Pancreas (tissue), 10 donors: Measurements from ENCODE around the gene TAT. TPM values are rescaled to one million over a fixed set of nuclear protein-coding genes. Genes with fewer than 3 reads are reported as not detected.
A peak's percentile ranks its signal among the peaks of the same experiment; 100 is the strongest.
"Not testable (repeated sequence)": the region's sequence is repeated elsewhere in the genome, so short reads cannot be mapped to it uniquely, and the experiment has no call there.

ENCODE experiments used
- ATAC-seq, 4 donors: fragments of 200-7000 bp; cut with Tn5 transposase; one replicate each; pipeline versions ENCODE4 v1.8.0 to v1.9.1; 2020; ENCODE audit warnings: mild to moderate bottlenecking in 4 of 4, moderate library complexity in 4 of 4
- DNase-seq, 6 donors: peaks; one replicate each; pipeline ENCODE4 v3.0.0-alpha.2; 2020
- FAIRE-seq: peaks from 2 replicates; lab custom pipeline; 2012; peaks lifted over from hg19 to GRCh38; lab: Jason Lieb, UNC
- H3K27ac ChIP-seq, 4 donors: fragments of 200-600 bp; sonication (generic); 1 replicate in 3 of 4; 2 replicates in 1 of 4; pipeline versions ENCODE4 v1.5.0 to v1.8.0; 2020
- H3K27me3 ChIP-seq, 4 donors: fragments of 200-600 bp; one replicate each; pipeline ENCODE4 v1.8.0; 2021
- H3K36me3 ChIP-seq, 3 donors: fragments of 200-600 bp; sonication (generic) in 1 of 3; one replicate each; pipeline versions ENCODE4 v1.5.0 to v1.8.0; 2020 to 2021
- H3K4me1 ChIP-seq, 3 donors: fragments of 200-600 bp; one replicate each; pipeline ENCODE4 v1.8.0; 2021
- H3K4me3 ChIP-seq, 4 donors: fragments of 200-600 bp; sonication (generic) in 2 of 4; one replicate each; pipeline versions ENCODE4 v1.5.0 to v1.8.0; 2020 to 2021
- H3K9me3 ChIP-seq, 4 donors: fragments of 200-600 bp; one replicate each; pipeline ENCODE4 v1.8.0; 2021
- WGBS, 2 donors: extraction: QIAGEN DNeasy Blood & Tissue Kit; methylation state at CpG; one replicate each; pipeline ENCODE4 v1.1.7; 2013; 5-methylcytosine and 5-hydroxymethylcytosine counted together
- intact Hi-C, 3 donors: fragments of 100-400 bp; cut with DNase I; formaldehyde crosslinking; loops; one replicate each; pipeline versions ENCODE4 v1.11.1 to v1.14.2; 2022
- polyA plus RNA-seq, 2 donors: library from polyadenylated mRNA; stranded (reverse); fragments of 200-250 nt; gene quantifications; one replicate each; pipeline ENCODE4 v1.2.3, GENCODE V29; 2013
- total RNA-seq, 6 donors: library from RNA; stranded (reverse); fragmentation: NEBNext Ultra II Directional in 4 of 6; extraction: Animal tissue kit (Norgen Biotek cat#: 25700) in 4 of 6; gene quantifications; one replicate each; pipeline versions ENCODE4 v1.2.1 to v1.2.4, GENCODE V29; 2021 to 2023
- TF ChIP-seq, protein P1 (sequence below), 4 donors: fragments of 200-600 bp; sonication (generic) in 3 of 4; IDR thresholded peaks; one replicate each; pipeline versions ENCODE4 v1.5.0 to v1.8.0; 2021; ENCODE audit warnings: antibody characterized with exemption in 4 of 4
- donor health status: healthy with polysubstance abuse.
- donor health status: DM: no; HTN: no; CAD: no; lungs with moderate emphysema.
- donor health status: DM: no; HTN: no; CAD: no.
- donor health status: control.
- donor health status: control.
- donor health status: Bipolar disorder and iron deficiency.
- donor health status: DM: yes; HTN: yes; CAD: no.
- donor health status: DM: no; HTN: no; CAD: no.
- donor health status: DM: no; HTN: no; CAD: no.
- donor health status: DM: yes; HTN: yes; CAD: no.

The TAT gene
- total and polyA plus RNA-seq, 8 donors, result 0.04 to 1.0 (median 0.12) TPM; not detected in 2

DNA sequence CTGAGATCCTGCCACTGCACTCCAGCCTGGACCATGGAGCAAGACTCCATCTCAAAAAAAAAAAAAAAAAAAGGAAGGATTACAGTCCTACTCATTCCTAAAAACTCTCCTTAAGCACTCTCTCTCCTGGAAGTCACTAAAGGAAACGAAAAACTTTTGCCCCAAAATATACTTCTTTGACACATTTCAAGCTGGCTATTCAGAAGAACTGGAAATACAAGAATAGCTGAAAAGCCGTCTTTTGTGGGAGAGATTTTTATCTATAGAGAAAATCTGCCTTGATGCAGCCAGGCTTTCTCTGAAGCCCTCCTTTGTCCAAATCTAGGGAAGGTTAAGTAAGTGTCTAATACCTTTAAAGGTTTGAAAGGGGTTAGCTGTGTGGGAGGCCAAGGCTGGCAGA lies 32.2 kb upstream of the TAT start:
- FAIRE-seq, result no peak
- TF ChIP-seq, protein P1, sequence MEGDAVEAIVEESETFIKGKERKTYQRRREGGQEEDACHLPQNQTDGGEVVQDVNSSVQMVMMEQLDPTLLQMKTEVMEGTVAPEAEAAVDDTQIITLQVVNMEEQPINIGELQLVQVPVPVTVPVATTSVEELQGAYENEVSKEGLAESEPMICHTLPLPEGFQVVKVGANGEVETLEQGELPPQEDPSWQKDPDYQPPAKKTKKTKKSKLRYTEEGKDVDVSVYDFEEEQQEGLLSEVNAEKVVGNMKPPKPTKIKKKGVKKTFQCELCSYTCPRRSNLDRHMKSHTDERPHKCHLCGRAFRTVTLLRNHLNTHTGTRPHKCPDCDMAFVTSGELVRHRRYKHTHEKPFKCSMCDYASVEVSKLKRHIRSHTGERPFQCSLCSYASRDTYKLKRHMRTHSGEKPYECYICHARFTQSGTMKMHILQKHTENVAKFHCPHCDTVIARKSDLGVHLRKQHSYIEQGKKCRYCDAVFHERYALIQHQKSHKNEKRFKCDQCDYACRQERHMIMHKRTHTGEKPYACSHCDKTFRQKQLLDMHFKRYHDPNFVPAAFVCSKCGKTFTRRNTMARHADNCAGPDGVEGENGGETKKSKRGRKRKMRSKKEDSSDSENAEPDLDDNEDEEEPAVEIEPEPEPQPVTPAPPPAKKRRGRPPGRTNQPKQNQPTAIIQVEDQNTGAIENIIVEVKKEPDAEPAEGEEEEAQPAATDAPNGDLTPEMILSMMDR (IDR thresholded peaks at IDR 0.05), result no peak
- intact Hi-C loops, result no loop called here
- no peak for DNase-seq
- 48 to 58% methylated on average over 2 of the region's 2 CpGs for WGBS, 2 donors
- no peak for ATAC-seq
- H3K9me3 ChIP-seq, result no peaks in the 10 kb centered on the region
- no peaks in the 10 kb centered on the region for H3K4me1 ChIP-seq
- no peaks in the 10 kb centered on the region for H3K27me3 ChIP-seq
- H3K36me3 ChIP-seq, result no peaks in the 10 kb centered on the region
- no peak overlapping the region for H3K4me3 ChIP-seq
- H3K27ac ChIP-seq, result no peak overlapping the region

- DNase-seq, result no peak
- no peak for FAIRE-seq
- TF ChIP-seq, protein P1 (IDR thresholded peaks at IDR 0.05), result no peak
- Histone ChIP-seq H3K27me3 (no peaks in the 10 kb centered on the region), H3K9me3 (no peaks in the 10 kb centered on the region), H3K4me3 (no peak overlapping the region), H3K36me3 (no peaks in the 10 kb centered on the region), H3K27ac (no peak overlapping the region), H3K4me1 (no peaks in the 10 kb centered on the region)
- WGBS, 2 donors, result 58 to 69% methylated on average over 8 of the region's 8 CpGs
- no peak for ATAC-seq
- intact Hi-C loops, result no loop called here
These were observed 23.9 kb upstream of the TAT start for GRCh38 chr16:71600822-71601221.

DNA sequence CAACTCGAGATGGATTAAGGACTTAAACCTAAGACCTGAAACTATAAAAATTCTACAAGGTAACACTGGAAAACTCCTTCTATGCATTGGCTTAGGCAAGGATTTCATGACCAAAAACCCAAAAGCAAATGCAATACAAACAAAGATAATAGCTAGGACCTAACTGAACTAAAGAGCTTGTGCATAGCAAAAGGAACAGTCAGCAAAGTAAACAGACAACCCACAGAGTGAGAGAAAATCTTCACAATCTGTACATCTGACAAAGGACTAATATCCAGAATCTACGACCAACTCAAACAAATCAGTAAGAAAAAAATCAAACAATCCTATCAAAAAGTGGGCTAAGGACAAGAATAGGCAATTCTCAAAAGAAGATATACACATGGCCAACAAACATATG lies 21.5 kb upstream of the TAT start:
- FAIRE-seq, H3K36me3 ChIP-seq, H3K27me3 ChIP-seq, DNase-seq, ATAC-seq, H3K27ac ChIP-seq, intact Hi-C loops, H3K4me3 ChIP-seq, H3K4me1 ChIP-seq, H3K9me3 ChIP-seq: not testable (repeated sequence)
- WGBS, 2 donors, result 30 to 50% methylated on average over 2 of the region's 2 CpGs

DNA sequence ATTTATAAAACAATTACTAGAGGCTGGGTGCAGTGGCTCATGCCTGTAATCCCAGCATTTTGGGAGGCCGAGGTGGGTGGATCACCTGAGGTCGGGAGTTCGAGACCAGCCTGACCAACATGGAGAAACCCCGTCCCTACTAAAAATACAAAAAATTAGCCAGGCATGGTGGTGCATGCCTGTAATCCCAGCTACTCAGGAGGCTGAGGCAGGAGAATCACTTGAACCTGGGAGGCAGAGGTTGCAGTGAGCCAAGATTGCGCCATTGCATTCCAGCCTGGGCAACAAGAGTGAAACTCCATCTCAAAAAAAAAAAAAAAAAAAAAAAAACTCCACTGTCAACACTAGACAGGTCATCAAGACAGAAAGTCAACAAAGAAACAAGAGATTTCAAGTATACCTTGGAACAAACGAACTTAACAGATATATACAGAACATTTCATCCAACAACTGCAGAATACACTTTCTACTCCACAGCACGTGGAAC lies 18.5 kb upstream of the TAT start:
- FAIRE-seq, intact Hi-C loops: not testable (repeated sequence)
- WGBS, 2 donors, result 77 to 83% methylated on average over 6 to 7 of the region's 7 CpGs

DNA sequence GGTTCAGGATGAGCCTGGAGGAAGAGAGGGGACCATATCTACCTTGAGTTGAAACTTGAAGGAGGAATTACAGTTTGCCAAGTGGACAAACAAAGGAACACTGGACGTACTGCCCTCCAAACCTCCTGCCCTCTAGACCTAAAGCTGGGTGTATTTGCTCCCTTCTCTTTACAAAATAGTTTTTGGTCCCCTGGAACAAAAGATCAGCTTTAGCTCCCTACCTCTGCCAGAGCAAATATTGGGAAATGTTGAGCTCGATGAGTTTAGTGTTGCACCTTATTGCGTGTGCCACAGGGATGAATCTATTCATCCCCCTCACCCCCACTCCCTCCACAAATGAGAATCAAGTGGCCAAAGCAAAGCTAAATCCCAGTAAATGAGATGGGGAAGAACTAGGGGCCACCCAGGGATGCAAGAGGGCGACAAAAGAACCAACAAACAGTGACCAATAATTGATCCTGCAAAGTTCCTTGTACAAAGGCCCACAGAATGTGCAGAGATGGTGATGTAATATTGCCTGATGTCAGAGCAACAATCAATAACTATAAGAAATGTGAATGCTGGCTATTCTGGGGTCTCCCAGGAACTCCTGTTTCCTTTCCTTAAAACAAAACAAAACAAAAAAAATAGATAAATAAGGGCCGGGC lies 17.2 kb upstream of the TAT start:
- Histone ChIP-seq H3K27ac (peak overlapping the region in 1 of 4 donors; percentile 8), H3K27me3 (no peaks in the 10 kb centered on the region), H3K4me1 (no peaks in the 10 kb centered on the region), H3K4me3 (no peak overlapping the region), H3K36me3 (no peaks in the 10 kb centered on the region), H3K9me3 (no peaks in the 10 kb centered on the region)
- no peak for DNase-seq
- TF ChIP-seq, protein P1 (IDR thresholded peaks at IDR 0.05), result no peak
- WGBS, 2 donors, result 56 to 62% methylated on average over 5 of the region's 5 CpGs
- peak in 1 of 4 donors; percentile 17 for ATAC-seq
- FAIRE-seq, result no peak
- intact Hi-C loops, result no loop called here

More for the DNA sequence above, 18.5 kb upstream of the TAT start:
- H3K9me3 ChIP-seq, H3K4me1 ChIP-seq, H3K27me3 ChIP-seq, H3K36me3 ChIP-seq, ATAC-seq, H3K4me3 ChIP-seq, H3K27ac ChIP-seq, DNase-seq: not testable (repeated sequence)
